Gastroesophageal sphincter (tissue), 4 donors: ENCODE measurements around the gene LRRC75A. TPM values are rescaled to one million over a fixed set of nuclear protein-coding genes. Genes with fewer than 3 reads are reported as not detected.

ENCODE experiments used
- ATAC-seq: fragments of 150-250 bp; one replicate; pipeline ENCODE4 v1.9.1; 2016; ENCODE audit warnings: mild to moderate bottlenecking, moderate library complexity
- H3K27ac ChIP-seq, 4 donors: fragments of 200-600 bp; sonication (generic) in 3 of 4; 1 replicate in 3 of 4; 2 replicates in 1 of 4; pipeline ENCODE4 v1.5.1; 2016 to 2019
- H3K27me3 ChIP-seq: fragments of 200-600 bp; sonication (generic); one replicate; pipeline ENCODE4 v1.5.1; 2019
- H3K36me3 ChIP-seq, 2 donors: fragments of 200-600 bp; sonication (generic); one replicate each; pipeline ENCODE4 v1.5.1; 2019; ENCODE audit warnings: control low read depth in 1 of 2
- H3K4me1 ChIP-seq, 3 donors: fragments of 200-600 bp; sonication (generic); 1 replicate in 2 of 3; 2 replicates in 1 of 3; pipeline ENCODE4 v1.5.1; 2016 to 2019; ENCODE audit warnings: control low read depth in 2 of 3
- H3K4me3 ChIP-seq, 2 donors: fragments of 200-600 bp; sonication (generic); one replicate each; pipeline ENCODE4 v1.5.1; 2019; ENCODE audit warnings: mild to moderate bottlenecking in 1 of 2, moderate library complexity in 1 of 2
- H3K9me3 ChIP-seq, 3 donors: fragments of 200-600 bp; sonication (generic); one replicate each; pipeline ENCODE4 v1.5.1; 2017 to 2019; ENCODE audit warnings: control low read depth in 2 of 3
- EP300 ChIP-seq: sonication (generic); formaldehyde crosslinking; IDR thresholded peaks from one replicate; pipeline ENCODE4 v1.6.1; 2017; ENCODE audit warnings: antibody characterized with exemption, mild to moderate bottlenecking
- POLR2A ChIP-seq, 2 donors: fragments of 450-650 bp; IDR thresholded peaks; one replicate each; pipeline ENCODE4 v1.6.1; 2017; ENCODE audit warnings: antibody characterized with exemption in 2 of 2, mild to moderate bottlenecking in 2 of 2, moderate library complexity in 1 of 2
- POLR2AphosphoS5 ChIP-seq: sonication (generic); formaldehyde crosslinking; IDR thresholded peaks from one replicate; pipeline ENCODE4 v1.6.1; 2017; ENCODE audit warnings: antibody characterized with exemption
- WGBS, 2 donors: methylation state at CpG; one replicate each; pipeline ENCODE4 v1.1.5; 2018; ENCODE audit warnings: low coverage in 1 of 2; 5-methylcytosine and 5-hydroxymethylcytosine counted together
- total RNA-seq, 4 donors: library from RNA; depleted of rRNA; stranded (reverse); fragments of >200 nt; gene quantifications; one replicate each; pipeline ENCODE4 v1.1.0, GENCODE V29; 2016
- TF ChIP-seq, protein P1 (sequence below), 4 experiments: fragments of 200-600 bp in 2 of 4; fragments of 450-650 bp in 2 of 4; sonication (generic) in 1 of 4; IDR thresholded peaks; one replicate each; pipeline ENCODE4 v1.5.1; 2017 to 2019; ENCODE audit warnings: antibody characterized with exemption in 4 of 4, mild to moderate bottlenecking in 2 of 4, moderate library complexity in 2 of 4

The LRRC75A gene
- total RNA-seq, 4 donors from 2014 or later, result 0.94 to 4.0 (median 2.3) TPM

GRCh38 chr17:16435925-16436886 is 55.8 kb downstream of the LRRC75A start:
- Histone ChIP-seq H3K27ac (no peak overlapping the region), H3K4me1 (peaks cover 6 to 23% (median 7%) of the 10 kb centered on the region in 3 donors), H3K9me3 (no peaks in the 10 kb centered on the region), H3K27me3 (no peaks in the 10 kb centered on the region), H3K36me3 (peaks cover 0 to 15% of the 10 kb centered on the region in 2 donors), H3K4me3 (no peak overlapping the region)
- WGBS, 2 donors, result 69 to 72% methylated on average over 8 to 12 of the region's 14 CpGs
- ATAC-seq, result no peak
- no peak for TF ChIP-seq EP300
- TF ChIP-seq, protein P1, sequence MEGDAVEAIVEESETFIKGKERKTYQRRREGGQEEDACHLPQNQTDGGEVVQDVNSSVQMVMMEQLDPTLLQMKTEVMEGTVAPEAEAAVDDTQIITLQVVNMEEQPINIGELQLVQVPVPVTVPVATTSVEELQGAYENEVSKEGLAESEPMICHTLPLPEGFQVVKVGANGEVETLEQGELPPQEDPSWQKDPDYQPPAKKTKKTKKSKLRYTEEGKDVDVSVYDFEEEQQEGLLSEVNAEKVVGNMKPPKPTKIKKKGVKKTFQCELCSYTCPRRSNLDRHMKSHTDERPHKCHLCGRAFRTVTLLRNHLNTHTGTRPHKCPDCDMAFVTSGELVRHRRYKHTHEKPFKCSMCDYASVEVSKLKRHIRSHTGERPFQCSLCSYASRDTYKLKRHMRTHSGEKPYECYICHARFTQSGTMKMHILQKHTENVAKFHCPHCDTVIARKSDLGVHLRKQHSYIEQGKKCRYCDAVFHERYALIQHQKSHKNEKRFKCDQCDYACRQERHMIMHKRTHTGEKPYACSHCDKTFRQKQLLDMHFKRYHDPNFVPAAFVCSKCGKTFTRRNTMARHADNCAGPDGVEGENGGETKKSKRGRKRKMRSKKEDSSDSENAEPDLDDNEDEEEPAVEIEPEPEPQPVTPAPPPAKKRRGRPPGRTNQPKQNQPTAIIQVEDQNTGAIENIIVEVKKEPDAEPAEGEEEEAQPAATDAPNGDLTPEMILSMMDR (IDR thresholded peaks at IDR 0.05), result no peak
- no peak for TF ChIP-seq POLR2AphosphoS5
- TF ChIP-seq POLR2A (IDR thresholded peaks at IDR 0.05), result no peak

- peaks cover 0 to 9% of the 10 kb centered on the region in 2 donors for H3K36me3 ChIP-seq
- no peak for ATAC-seq
- TF ChIP-seq POLR2A (IDR thresholded peaks at IDR 0.05) (no peak), EP300 (no peak), POLR2AphosphoS5 (no peak)
- TF ChIP-seq, protein P1 (IDR thresholded peaks at IDR 0.05), result no peak
- 63% methylated on average over 1 of the region's 8 CpGs; no CpG with 5 or more reads in 1 of the 2 donors for WGBS, 2 donors
- no peaks in the 10 kb centered on the region for H3K27me3 ChIP-seq
- H3K4me1 ChIP-seq, result peaks cover 0 to 8% (median 0%) of the 10 kb centered on the region in 3 donors
- H3K4me3 ChIP-seq, result no peak overlapping the region
- H3K9me3 ChIP-seq, result no peaks in the 10 kb centered on the region
- no peak overlapping the region for H3K27ac ChIP-seq
These were observed 57.3 kb downstream of the LRRC75A start for GRCh38 chr17:16434662-16435061.

- no CpG with 5 or more reads among the region's 5 CpGs for WGBS, 2 donors
- no peaks in the 10 kb centered on the region for H3K27me3 ChIP-seq
- ATAC-seq, result no peak
- H3K9me3 ChIP-seq, result no peaks in the 10 kb centered on the region
- H3K4me1 ChIP-seq, result peaks cover 0 to 5% (median 0%) of the 10 kb centered on the region in 3 donors
- no peak overlapping the region for H3K4me3 ChIP-seq
- peaks cover 0 to 20% of the 10 kb centered on the region in 2 donors for H3K36me3 ChIP-seq
- no peak for TF ChIP-seq POLR2AphosphoS5
- TF ChIP-seq EP300, result no peak
- TF ChIP-seq, protein P1 (IDR thresholded peaks at IDR 0.05), result no peak
- no peak for TF ChIP-seq POLR2A (IDR thresholded peaks at IDR 0.05)
- H3K27ac ChIP-seq, result no peak overlapping the region
These were observed 58.5 kb downstream of the LRRC75A start for GRCh38 chr17:16433514-16433913.

- no peak for ATAC-seq
- H3K4me3 ChIP-seq, result no peak overlapping the region
- H3K36me3 ChIP-seq, result peaks cover 0 to 34% of the 10 kb centered on the region in 2 donors
- peaks cover 0 to 6% (median 0%) of the 10 kb centered on the region in 3 donors for H3K4me1 ChIP-seq
- no peaks in the 10 kb centered on the region for H3K9me3 ChIP-seq
- no peaks in the 10 kb centered on the region for H3K27me3 ChIP-seq
- no peak overlapping the region for H3K27ac ChIP-seq
- 83 to 100% methylated on average over 1 of the region's 15 CpGs for WGBS, 2 donors
- no peak for TF ChIP-seq POLR2A (IDR thresholded peaks at IDR 0.05)
- TF ChIP-seq, protein P1 (IDR thresholded peaks at IDR 0.05), result no peak
- no peak for TF ChIP-seq POLR2AphosphoS5
- TF ChIP-seq EP300, result no peak
These were observed 60.0 kb downstream of the LRRC75A start for GRCh38 chr17:16432017-16432416.
